ENCODE data around the gene CYP27B1.

CYP27B1 gene

GRCh38 chr12:57767305-57767698 is 424 bp upstream of the CYP27B1 start:
- TF ChIP-seq ZBTB7A (IDR thresholded peaks at IDR 0.05; ENCODE audit: low read depth) (no peak), FOXM1 (IDR thresholded peaks at IDR 0.05; ENCODE audit: borderline replicate concordance, low read depth) (no peak), RAD21 (IDR thresholded peaks at IDR 0.05; ENCODE audit: low read depth) (no peak), CREB1 (IDR thresholded peaks at IDR 0.05; ENCODE audit: low read depth) (no peak), MAX (IDR thresholded peaks at IDR 0.05) (no peak), USF1 (IDR thresholded peaks at IDR 0.05) (no peak), TAF1 (IDR thresholded peaks at IDR 0.05; ENCODE audit: low read depth) (no peak), TEAD4 (IDR thresholded peaks at IDR 0.05) (no peak), REST (IDR thresholded peaks at IDR 0.05; ENCODE audit: low read depth) (no peak), EP300 (IDR thresholded peaks at IDR 0.05; ENCODE audit: borderline replicate concordance) (no peak), YY1 (IDR thresholded peaks at IDR 0.05; ENCODE audit: low read depth) (no peak), NFIC (IDR thresholded peaks at IDR 0.05) (no peak)

GRCh38 chr12:57765698-57766463 is 997 bp downstream of the CYP27B1 start:
- no peak for TF ChIP-seq EGR1 (IDR thresholded peaks at IDR 0.05)
- TF ChIP-seq REST (IDR thresholded peaks at IDR 0.05; ENCODE audit: low read depth), result no peak
- no peak for TF ChIP-seq USF1 (IDR thresholded peaks at IDR 0.05)
- no peak for TF ChIP-seq CEBPB (IDR thresholded peaks at IDR 0.05)
- no peak for TF ChIP-seq FOXM1 (IDR thresholded peaks at IDR 0.05; ENCODE audit: borderline replicate concordance, low read depth)
- TF ChIP-seq NFIC (IDR thresholded peaks at IDR 0.05), result no peak
- TF ChIP-seq YY1 (IDR thresholded peaks at IDR 0.05; ENCODE audit: low read depth), result no peak
- TF ChIP-seq TCF12 (IDR thresholded peaks at IDR 0.05; ENCODE audit: low read depth), result no peak
- no peak for TF ChIP-seq EP300 (IDR thresholded peaks at IDR 0.05; ENCODE audit: borderline replicate concordance)
- TF ChIP-seq MAX (IDR thresholded peaks at IDR 0.05), result no peak
- no peak for TF ChIP-seq TAF1 (IDR thresholded peaks at IDR 0.05; ENCODE audit: low read depth)
- TF ChIP-seq TEAD4 (IDR thresholded peaks at IDR 0.05), result no peak
- TF ChIP-seq CREB1 (IDR thresholded peaks at IDR 0.05; ENCODE audit: low read depth), result no peak
- TF ChIP-seq ZBTB7A (IDR thresholded peaks at IDR 0.05; ENCODE audit: low read depth), result no peak
- TF ChIP-seq RAD21 (IDR thresholded peaks at IDR 0.05; ENCODE audit: low read depth), result no peak

- peak; percentile 61; the same call in 1 of the 2 replicates for TF ChIP-seq ZBTB7A (IDR thresholded peaks at IDR 0.05; ENCODE audit: low read depth)
- TF ChIP-seq FOXM1 (IDR thresholded peaks at IDR 0.05; ENCODE audit: borderline replicate concordance, low read depth), result no peak
- TF ChIP-seq REST (IDR thresholded peaks at IDR 0.05; ENCODE audit: low read depth), result no peak
- TF ChIP-seq NFIC (IDR thresholded peaks at IDR 0.05), result no peak
- TF ChIP-seq CREB1 (IDR thresholded peaks at IDR 0.05; ENCODE audit: low read depth), result no peak
Observed at GRCh38 chr12:57765003-57765697, 1.7 kb downstream of the CYP27B1 start.

GRCh38 chr12:57764662-57765002 is 2.2 kb downstream of the CYP27B1 start:
- no peak for TF ChIP-seq NFIC (IDR thresholded peaks at IDR 0.05)
- no peak for TF ChIP-seq TCF12 (IDR thresholded peaks at IDR 0.05; ENCODE audit: low read depth)
- TF ChIP-seq TAF1 (IDR thresholded peaks at IDR 0.05; ENCODE audit: low read depth), result peak; percentile 34; the same call in 1 of the 2 replicates
- no peak for TF ChIP-seq YY1 (IDR thresholded peaks at IDR 0.05; ENCODE audit: low read depth)
- no peak for TF ChIP-seq FOXM1 (IDR thresholded peaks at IDR 0.05; ENCODE audit: borderline replicate concordance, low read depth)
- TF ChIP-seq ZBTB7A (IDR thresholded peaks at IDR 0.05; ENCODE audit: low read depth), result no peak
- TF ChIP-seq RAD21 (IDR thresholded peaks at IDR 0.05; ENCODE audit: low read depth), result no peak
- no peak for TF ChIP-seq EP300 (IDR thresholded peaks at IDR 0.05; ENCODE audit: borderline replicate concordance)
- no peak for TF ChIP-seq CEBPB (IDR thresholded peaks at IDR 0.05)
- peak; percentile 82 for TF ChIP-seq MAX (IDR thresholded peaks at IDR 0.05)
- no peak for TF ChIP-seq EGR1 (IDR thresholded peaks at IDR 0.05)
- no peak for TF ChIP-seq REST (IDR thresholded peaks at IDR 0.05; ENCODE audit: low read depth)
- no peak for TF ChIP-seq TEAD4 (IDR thresholded peaks at IDR 0.05)
- peak; percentile 50; the same call in 1 of the 2 replicates for TF ChIP-seq USF1 (IDR thresholded peaks at IDR 0.05)
- no peak for TF ChIP-seq CREB1 (IDR thresholded peaks at IDR 0.05; ENCODE audit: low read depth)

Measured in Ishikawa (cell line).